AG10803 (cell line): ENCODE data around the gene FYB1.
A peak's percentile ranks its signal among the peaks of the same experiment; 100 is the strongest.

Experiments used
- DNase-seq: peaks from one replicate; pipeline ENCODE4 v3.0.0; 2010; ENCODE audit warnings: low read depth
- H3K4me3 ChIP-seq: 2 replicates; pipeline ENCODE4 v1.5.1; 2011; ENCODE audit warnings: mild to moderate bottlenecking, low read length, control low read depth
- CTCF ChIP-seq: conservative IDR thresholded peaks from 2 replicates; pipeline ENCODE4 v1.5.1; 2011; ENCODE audit warnings: mild to moderate bottlenecking, low read length, control low read depth, inconsistent platforms

The FYB1 gene

GRCh38 chr5:39073767-39074016 lies 145.7 kb downstream of the FYB1 start:
- H3K4me3 ChIP-seq = peak overlapping the region; percentile 85
- DNase-seq = no peak
- TF ChIP-seq CTCF = no peak

DNA sequence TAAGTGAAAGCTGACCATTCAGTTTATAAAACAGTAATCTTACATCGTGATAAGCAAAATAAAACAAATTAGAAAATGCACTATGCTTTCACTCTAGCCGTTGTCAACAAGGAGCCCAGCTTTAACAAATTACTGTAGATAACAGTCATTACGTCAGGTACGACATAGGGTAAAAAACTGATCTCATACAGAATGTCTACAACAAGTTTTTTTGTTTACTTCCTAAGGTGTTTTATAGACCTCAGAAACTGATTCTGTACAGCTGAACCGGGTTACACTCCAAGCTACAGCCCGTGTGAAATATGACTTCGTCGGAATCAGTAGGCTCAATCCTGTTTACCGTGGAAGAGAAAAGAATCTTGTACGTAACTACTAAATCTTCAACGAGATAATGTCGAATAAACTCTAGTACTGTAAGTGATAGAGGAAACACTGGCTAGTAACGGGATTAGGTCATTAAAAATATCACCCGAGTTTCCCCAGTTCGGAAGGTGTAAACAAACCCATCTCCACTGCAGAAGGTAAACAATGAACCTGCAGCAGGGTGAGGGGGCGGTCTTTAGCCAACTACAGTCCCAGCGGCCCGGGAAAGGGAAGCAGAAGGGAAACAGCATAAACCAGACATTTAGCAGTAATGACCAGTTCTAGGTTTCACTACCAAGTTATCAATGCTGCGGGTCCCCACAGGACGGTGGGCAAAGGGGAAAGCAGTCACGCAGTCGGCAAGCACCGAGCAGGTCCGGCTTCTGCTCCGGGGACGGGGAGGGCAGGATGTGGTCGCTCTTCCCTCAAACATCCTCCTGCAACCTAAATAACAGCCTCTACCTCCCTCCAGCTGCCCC lies 146.2 kb downstream of the FYB1 start:
- H3K4me3 ChIP-seq = peak overlapping the region; percentile 85
- DNase-seq = peak; percentile 33
- no peak for TF ChIP-seq CTCF

GRCh38 chr5:39068099-39068498 lies 151.3 kb downstream of the FYB1 start:
- no peak for TF ChIP-seq CTCF
- no peak for DNase-seq
- no peak overlapping the region for H3K4me3 ChIP-seq

- H3K4me3 ChIP-seq = no peak overlapping the region
- DNase-seq = no peak
Observed at GRCh38 chr5:39064450-39064849, 154.9 kb downstream of the FYB1 start.

DNA sequence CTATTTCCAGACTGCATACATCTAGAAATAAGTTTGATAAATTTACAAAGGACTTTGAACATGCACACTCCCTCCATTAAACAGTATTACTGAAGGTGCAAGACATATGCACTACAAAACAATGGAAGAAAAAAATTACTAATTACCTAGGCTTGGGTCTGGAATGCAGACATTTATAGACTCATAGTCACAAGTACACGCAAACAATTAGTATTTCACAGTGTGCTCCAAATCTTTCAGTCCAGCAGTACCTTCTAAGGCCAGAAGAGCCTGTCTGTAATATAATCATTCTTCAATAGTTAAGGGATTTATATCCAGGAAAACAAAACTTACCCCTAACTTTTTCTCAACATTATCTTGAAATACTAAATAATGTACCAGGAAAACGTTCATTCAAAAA lies 156.3 kb downstream of the FYB1 start:
- peak; percentile 24 for DNase-seq
- TF ChIP-seq CTCF = no peak
- H3K4me3 ChIP-seq = no peak overlapping the region

More at GRCh38 chr5:39064450-39064849, 154.9 kb downstream of the FYB1 start:
- TF ChIP-seq CTCF = no peak

DNA sequence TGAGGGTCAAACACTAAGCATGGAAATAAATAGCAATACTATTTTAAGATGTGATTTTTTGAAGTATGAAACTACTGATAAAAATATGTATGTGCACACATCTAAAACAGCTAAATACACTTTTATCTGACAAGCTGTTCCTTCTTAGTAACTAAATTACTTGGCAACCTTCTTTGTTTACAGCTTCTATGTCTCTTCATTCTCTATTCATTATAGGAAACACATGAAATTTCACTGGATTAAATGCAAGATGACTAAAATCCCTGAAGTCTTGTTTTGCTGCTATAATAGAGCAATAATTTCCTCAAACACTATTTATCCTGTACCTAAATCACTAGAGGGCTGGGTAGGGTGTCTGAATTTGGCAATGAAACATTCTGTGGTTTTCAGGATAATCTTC lies 156.8 kb downstream of the FYB1 start:
- TF ChIP-seq CTCF = no peak

DNA sequence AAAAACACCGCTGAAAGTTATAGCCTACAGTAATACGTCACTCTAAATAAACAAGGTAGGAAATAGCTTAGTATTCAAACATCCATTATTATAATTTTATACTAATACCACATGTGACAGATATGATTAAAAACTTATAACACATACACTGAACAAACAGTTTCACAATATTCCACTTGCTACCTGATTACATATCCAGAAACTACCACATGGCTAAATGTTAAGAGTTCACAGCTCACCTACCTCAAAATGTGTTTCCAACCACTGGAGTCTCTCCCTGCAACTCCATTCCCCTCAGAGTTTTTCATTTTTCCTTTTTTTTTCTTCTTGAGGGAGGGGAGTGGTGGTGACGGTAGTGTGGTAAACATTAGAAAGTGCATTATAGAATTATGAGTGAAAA lies 157.3 kb downstream of the FYB1 start:
- TF ChIP-seq CTCF = no peak

More for the DNA sequence above, 156.8 kb downstream of the FYB1 start:
- DNase-seq = peak; percentile 21
- H3K4me3 ChIP-seq = no peak overlapping the region

More for the DNA sequence above, 157.3 kb downstream of the FYB1 start:
- no peak overlapping the region for H3K4me3 ChIP-seq
- no peak for DNase-seq
